Kasumi-1 (cell line): ENCODE data around the gene GLS.

Experiments used
- DNase-seq, 2 experiments: peaks; one replicate each; lab custom pipeline; 2025; lab: John Stamatoyannopoulos, UW

The GLS gene

DNA sequence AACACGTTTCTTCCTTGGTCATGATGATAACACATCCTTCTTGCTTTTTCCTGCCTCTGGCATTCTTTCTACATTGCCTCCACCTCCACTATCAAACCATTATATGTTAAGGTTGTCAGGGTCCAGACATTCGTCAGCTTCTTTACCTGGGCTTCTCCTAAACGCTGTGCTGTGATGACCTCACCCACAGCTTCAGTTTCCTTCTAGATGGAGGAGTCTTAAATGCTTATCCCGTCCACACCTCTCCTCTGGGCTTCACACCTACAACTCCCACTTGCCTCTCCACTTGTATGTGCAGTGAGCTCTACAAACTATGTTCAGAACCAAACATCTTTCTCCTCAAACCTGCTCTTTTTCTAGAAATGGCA lies 134.0 kb downstream of the GLS start:
- DNase-seq: no peak
